AML-193 (cell line): ENCODE data around the gene PLXNB2.

Source experiments
- DNase-seq, 2 experiments: peaks; one replicate each; lab custom pipeline; 2025; lab: John Stamatoyannopoulos, UW

PLXNB2 gene

DNA sequence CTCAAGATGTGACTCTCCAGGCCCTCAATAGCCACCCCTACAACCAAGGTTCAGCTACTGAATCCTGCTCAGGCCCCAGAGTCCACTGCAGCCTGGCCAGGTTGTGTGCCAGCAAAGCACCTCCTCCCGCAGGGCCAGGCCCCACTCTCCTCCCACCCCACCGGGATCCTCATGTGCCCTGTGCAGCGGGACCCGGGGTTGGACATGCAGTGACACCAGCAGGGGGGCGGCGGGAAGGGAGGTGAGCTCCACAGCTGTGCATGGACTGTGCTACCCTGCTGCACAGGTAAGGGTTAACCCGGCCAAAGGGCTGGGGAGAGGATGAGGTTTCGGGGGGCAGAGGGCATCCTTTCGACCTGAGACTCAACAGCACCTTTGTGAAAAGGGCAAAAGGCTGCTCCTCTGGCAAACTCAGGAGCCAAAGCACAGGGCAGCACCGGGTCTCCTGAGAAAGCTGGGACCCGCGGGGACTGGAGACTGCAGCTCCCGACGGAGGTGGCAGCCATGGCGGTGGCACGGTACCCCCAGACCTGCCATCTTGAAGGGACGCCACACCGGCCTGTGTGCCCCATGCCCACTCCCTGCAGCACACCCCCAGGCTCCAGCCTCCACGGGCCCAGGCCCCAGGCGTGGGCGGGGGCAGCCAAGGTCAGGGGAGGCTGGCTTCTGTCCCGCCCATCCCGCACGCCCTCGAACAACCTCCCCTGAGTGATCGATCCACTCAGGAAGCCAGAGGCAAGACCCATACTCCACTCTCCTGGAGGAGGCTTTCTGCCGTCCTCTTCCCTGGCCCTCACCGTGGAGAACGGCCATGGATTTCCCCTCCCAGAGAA is 10.6 kb downstream of the PLXNB2 start:
- no peak for DNase-seq

- DNase-seq: no peak
Measured at GRCh38 chr22:50294319-50294656, 13.2 kb downstream of the PLXNB2 start.

DNA sequence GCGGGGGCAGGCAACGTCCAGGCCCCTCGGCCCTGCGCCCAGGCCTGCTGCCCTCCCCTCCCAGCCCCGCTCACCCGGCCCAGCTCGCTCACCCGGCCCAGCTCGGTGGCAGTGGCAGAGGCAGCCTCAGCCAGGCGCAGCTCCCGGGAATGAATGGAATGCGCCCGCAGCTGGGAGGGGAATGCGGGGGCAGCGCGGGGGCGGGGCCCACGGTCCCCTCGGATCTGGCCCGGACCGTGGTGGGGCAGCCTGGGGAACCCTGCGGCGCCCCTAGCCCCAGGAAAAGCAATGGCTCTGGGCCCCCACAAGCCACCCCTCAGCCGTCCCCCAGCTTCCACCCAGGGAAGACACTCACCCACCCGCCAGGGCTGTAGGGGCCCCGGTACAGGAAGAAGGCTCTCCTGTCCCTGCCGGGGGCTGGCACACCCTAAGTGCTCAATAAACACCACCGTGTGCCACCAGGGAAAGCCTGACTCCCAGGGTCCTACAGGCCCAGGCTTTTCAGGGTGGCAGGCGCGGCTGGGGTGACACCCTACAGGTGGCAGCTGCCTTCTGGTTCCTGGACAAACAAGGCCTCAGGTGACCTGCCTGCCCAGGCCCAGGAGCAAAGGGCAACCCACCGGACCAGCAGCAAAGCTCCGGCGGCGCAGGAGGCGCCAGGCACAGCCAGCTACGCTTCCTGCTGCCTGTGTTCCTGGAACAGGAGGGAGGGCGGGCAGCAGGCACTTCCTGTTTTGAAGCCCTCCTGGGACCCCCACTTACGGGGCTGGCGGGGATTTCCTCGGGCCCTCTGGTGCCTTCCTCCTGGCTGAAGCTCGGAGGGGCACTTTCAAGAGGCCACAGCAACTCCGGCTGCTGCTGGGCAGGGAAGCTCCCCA is 13.8 kb downstream of the PLXNB2 start:
- DNase-seq: no peak

DNA sequence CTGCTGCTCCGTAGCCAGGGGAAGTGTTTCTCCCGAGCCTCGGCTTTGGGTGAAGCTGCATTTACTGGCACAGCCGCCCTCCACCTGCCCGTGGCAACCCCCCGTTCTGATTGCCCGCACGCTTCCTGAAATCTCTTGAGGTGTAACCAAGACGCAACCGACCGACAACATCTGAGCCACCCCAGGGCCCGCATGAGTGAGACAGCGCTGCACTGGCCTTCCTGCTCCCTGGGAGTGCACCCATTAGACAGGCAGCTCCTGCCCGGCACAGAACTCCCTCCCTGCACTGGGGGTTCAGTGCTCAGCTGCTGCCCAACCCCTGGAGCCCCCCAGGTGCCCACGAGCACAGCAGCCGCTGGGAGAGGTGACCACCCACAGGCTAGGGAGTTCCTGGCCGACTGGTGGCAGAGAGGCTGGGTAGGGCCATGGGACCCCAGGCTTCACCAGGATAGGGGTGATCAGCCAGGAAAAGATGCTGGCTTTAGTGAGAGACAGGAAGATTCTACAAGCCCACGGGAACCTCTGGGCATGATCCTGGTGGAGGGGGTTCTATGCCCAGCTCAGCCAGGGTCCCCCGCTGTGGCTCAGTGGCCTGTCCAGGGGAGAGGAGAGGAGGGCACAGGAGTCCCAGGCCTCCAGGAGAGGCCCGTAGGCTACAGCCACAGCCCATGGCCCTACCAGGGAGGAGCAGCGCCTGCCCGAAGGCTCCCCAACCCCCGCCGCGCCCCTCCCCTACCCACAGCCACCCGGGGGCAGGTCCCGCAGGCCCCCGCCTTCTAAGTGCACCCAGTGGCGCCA is 14.6 kb downstream of the PLXNB2 start:
- no peak for DNase-seq

DNA sequence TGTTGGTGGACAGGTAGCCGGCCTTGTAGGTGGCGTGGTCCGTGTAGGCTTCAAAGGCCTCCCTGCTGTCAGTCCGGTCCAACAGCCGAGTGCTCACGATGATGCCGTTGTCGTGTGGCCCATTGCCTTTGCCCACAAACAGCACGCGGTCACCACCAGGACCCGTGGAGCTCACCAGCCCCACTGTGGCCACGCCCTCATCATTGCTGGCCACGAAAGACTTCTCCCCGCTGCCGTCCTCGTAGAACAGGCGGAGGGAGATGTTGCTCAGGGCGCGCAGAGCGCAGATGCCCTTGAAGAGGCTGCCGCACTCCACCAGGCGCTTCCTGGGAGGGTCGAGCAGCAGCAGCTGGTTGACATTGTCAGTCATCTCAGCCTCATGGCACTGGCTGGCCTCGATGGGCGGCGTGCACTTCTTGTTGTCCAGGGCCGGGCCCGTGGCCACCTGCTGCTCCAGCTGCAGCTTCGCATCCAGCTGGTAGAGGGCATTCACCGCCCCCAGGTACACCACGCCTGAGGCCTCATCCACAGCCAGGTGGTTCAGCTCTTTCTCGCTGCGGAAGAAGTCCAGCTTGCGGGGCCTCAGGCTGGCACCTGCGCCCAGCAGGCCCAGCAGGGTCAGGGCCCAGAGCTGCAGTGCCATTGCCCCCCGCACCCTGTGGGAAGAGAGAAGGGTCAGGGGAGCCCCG is 17.4 kb downstream of the PLXNB2 start:
- DNase-seq: no peak

DNA sequence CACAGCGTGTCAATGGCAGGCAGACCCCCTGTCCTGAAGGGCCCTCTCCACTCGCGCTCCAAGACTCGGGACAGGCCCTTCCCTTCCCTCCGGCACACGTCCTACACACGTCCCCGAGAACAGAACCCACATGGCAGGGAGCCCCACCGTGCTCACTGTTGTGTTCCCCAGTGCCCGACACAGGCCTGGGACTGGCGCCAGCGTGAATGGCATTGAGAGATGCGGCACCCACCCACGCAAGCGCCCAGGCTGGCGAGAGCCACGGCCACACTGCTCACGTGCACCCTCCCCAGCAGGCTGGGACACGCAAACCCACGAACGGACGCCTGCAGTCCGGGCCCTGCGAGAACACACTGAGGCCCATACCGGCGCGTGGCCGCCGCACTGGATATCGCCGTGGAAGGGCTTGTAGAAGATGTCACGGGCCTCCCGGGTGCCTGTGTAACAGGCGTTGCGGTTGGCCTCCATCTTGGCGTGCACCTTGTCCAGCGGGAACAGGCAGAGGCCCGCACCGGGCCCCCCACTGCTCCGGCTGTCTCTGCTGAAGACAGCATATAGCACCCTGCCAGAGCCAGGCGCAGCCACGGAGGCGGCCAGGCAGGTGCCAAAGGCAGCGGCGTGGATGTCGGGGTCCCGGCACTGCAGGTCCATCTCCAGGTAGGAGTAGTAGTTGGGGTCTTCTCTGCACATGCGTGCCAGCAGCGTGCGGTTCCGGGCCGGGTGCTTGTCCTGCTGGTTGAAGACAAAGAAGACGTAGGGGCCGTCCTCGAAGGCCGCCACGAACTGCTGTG is 18.1 kb downstream of the PLXNB2 start:
- DNase-seq: no peak

- DNase-seq: no peak
Measured at GRCh38 chr22:50287731-50288130, 19.7 kb downstream of the PLXNB2 start.

DNA sequence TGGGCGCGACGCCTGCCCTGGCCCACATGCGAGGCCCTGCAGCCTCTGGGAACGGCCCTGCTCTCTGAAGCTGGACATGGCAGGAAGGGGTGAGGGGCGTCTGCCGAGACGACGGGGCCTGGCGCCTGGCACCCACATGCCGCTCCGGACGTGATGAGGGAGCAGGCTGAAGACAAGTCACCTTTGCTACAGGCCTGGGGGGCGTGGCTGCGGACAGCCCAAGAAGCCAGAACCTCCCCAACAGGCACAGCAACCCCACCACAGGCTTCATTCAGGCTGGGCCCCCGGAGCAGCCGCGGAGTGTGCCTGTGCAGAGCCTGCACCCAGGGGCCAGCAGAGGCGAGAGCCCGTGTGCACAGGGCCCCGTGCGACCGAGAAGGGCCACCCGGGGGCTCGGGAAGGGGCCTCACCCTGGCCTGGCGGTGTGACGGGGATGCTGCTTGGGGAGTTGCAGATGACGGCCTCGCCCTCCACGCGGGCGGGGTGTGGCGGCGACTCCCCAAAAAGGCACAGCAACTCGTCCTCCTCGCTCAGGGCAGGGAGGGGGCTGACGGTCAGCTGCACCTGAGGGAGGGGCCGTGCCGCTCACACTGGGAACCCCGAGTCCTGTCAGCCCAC is 20.6 kb downstream of the PLXNB2 start:
- no peak for DNase-seq

- DNase-seq: no peak
Measured at GRCh38 chr22:50286275-50286674, 21.2 kb downstream of the PLXNB2 start.

GRCh38 chr22:50285568-50286229 is 21.7 kb downstream of the PLXNB2 start:
- no peak for DNase-seq

GRCh38 chr22:50284479-50284878 is 23.0 kb downstream of the PLXNB2 start:
- DNase-seq: no peak

DNA sequence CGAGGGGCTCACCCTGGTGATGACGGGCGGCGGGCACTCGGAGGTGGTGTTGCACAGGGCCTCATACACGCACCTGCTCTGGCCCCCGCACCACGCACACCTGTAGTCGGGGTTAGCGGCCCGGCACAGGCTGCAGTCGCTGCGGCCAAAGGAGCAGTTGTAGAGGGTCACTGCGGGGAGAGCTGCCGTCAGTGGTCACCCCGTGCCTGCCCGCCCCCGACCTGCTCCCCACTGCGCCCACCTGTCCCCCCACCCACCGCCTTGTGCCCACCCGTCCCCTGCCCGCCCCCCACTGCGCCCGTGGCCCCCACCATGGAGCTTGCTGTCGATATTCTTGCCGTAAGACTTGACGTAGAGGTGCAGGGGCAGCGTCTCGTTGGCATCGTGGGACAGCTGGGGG is 23.6 kb downstream of the PLXNB2 start:
- no peak for DNase-seq

GRCh38 chr22:50282361-50283155 is 24.9 kb downstream of the PLXNB2 start:
- DNase-seq: no peak

- DNase-seq: no peak
Measured at GRCh38 chr22:50281957-50282356, 25.5 kb downstream of the PLXNB2 start.

DNA sequence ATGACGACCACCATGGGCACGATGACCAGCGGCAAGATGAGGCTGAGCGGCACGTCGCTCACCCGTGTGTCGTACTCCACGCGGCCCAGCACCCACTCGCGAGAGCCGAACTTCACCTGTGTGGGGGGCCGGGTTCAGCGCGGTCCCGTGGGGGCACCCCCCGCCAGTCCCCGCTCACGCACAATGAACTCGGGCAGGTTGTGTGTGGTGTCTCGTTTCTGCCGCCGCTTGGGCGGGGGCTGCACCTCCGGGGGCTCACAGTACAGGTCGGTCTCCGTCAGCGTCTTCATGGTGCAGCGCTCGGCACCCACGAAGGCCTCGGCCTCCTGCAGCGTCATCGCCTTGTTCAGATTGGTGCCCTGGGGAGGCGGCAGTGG is 26.1 kb downstream of the PLXNB2 start:
- no peak for DNase-seq

- DNase-seq: no peak
Measured at GRCh38 chr22:50280708-50281383, 26.6 kb downstream of the PLXNB2 start.

- no peak for DNase-seq
Measured at GRCh38 chr22:50280022-50280707, 27.3 kb downstream of the PLXNB2 start.
